HepG2 (cell line): ENCODE results near the gene TBC1D22A.

Experiments used
- GTF2F1 ChIP-seq: fragments of 150-350 bp; IDR thresholded peaks from 2 replicates; pipeline ENCODE4 v1.6.1; 2014; ENCODE audit warnings: low read length
- SAFB2 ChIP-seq: sonication (generic); formaldehyde crosslinking; IDR thresholded peaks from 2 replicates; pipeline ENCODE4 v1.5.1; 2020; ENCODE audit warnings: missing genetic modification reagents, low read depth, mild to moderate bottlenecking, borderline replicate concordance
- TAF1 ChIP-seq: sonication (generic); formaldehyde crosslinking; IDR thresholded peaks from 2 replicates; pipeline ENCODE4 v1.4.0; 2020; ENCODE audit warnings: missing genetic modification reagents
- ZNF670 ChIP-seq: sonication (generic); formaldehyde crosslinking; IDR thresholded peaks from 2 replicates; pipeline ENCODE4 v1.8.0; 2022; ENCODE audit warnings: mild to moderate bottlenecking, missing genetic modification reagents, borderline replicate concordance

DNA sequence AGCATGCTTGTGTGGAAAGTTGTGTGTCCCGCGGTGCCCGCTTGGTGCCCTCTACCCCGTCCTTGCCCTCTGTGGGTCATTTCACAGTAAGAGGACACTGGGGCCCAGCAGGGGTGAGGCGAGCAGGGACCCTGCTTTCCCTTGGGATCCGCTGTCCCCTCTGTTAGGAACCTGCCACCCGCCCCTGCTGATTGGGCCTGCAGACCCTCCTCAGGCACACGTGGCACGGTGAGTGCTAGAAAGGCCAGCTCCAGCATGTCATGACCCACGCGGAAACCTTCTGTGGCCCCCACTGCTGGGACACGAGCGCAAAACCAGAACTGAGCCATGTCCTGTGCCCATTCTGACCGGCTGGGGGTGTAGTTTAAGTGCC is 353.1 kb downstream of the TBC1D22A start:
- TF ChIP-seq SAFB2 (no peak), ZNF670 (CRISPR knock-in tag) (no peak), TAF1 (CRISPR knock-in tag) (no peak), GTF2F1 (no peak)
